Measurements from ENCODE around the gene VTI1A. TPM values are rescaled to one million over a fixed set of nuclear protein-coding genes. Genes with fewer than 3 reads are reported as not detected.

The VTI1A gene
- total RNA-seq, 4 donors from 2014 or later: 21.5 to 50.6 (median 37.5) TPM

DNA sequence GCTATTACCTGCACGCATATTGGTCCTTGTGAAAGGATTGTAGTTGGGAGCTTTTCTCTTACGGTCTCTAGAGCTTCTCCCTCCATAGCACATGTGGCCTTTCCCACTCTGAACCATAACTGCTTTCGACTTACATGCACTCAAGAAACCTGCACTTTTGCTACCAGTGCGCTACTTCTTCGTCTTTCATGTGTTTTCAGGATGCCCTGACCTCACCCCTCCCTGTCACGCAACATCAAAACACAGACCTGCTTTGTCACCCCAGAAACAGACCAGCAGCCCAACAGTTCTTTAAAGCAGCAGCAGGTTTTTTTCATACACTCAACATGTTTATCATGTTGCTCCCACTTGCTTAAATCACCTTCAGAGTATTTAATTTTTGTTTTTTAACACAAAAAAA, 259.6 kb downstream of the VTI1A start:
- H3K36me3 ChIP-seq: no peaks in the 10 kb centered on the region
- no peak overlapping the region for H3K27ac ChIP-seq
- H3K4me3 ChIP-seq: no peak overlapping the region
- no peaks in the 10 kb centered on the region for H3K4me1 ChIP-seq
- H3K9me3 ChIP-seq: no peaks in the 10 kb centered on the region
- DNase-seq: no peak
- no peak for TF ChIP-seq POLR2A (IDR thresholded peaks at IDR 0.05)
- TF ChIP-seq, protein P1, sequence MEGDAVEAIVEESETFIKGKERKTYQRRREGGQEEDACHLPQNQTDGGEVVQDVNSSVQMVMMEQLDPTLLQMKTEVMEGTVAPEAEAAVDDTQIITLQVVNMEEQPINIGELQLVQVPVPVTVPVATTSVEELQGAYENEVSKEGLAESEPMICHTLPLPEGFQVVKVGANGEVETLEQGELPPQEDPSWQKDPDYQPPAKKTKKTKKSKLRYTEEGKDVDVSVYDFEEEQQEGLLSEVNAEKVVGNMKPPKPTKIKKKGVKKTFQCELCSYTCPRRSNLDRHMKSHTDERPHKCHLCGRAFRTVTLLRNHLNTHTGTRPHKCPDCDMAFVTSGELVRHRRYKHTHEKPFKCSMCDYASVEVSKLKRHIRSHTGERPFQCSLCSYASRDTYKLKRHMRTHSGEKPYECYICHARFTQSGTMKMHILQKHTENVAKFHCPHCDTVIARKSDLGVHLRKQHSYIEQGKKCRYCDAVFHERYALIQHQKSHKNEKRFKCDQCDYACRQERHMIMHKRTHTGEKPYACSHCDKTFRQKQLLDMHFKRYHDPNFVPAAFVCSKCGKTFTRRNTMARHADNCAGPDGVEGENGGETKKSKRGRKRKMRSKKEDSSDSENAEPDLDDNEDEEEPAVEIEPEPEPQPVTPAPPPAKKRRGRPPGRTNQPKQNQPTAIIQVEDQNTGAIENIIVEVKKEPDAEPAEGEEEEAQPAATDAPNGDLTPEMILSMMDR (IDR thresholded peaks at IDR 0.05): no peak
- intact Hi-C loops (cut with DNase I; ENCODE audit: low total_unique reads): no loop called here
- H3K27me3 ChIP-seq: no peaks in the 10 kb centered on the region

DNA sequence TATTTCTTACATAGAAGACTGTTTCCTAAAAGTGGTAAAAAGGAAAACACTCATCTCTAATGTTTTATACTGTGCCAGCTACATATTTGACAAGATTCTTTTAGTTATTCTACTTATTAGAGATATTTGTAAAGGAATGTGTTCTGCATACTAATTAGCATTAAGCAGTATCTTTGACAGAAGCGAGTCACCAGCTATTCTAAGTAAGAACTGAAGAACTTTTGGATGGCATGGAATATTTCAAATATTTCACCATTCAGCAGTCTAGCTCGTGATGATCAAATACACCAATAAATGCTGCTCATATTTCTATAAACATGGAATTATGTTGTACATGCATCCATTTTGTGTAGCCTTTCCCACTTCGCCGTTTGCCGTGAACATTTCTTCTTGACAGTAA, 261.4 kb downstream of the VTI1A start:
- no peak overlapping the region for H3K27ac ChIP-seq
- no peaks in the 10 kb centered on the region for H3K27me3 ChIP-seq
- H3K9me3 ChIP-seq: no peaks in the 10 kb centered on the region
- intact Hi-C loops (cut with DNase I; ENCODE audit: low total_unique reads): no loop called here
- no peak for DNase-seq
- TF ChIP-seq POLR2A (IDR thresholded peaks at IDR 0.05): no peak
- TF ChIP-seq, protein P1 (IDR thresholded peaks at IDR 0.05): no peak
- H3K4me1 ChIP-seq: no peaks in the 10 kb centered on the region
- no peaks in the 10 kb centered on the region for H3K36me3 ChIP-seq
- no peak overlapping the region for H3K4me3 ChIP-seq

DNA sequence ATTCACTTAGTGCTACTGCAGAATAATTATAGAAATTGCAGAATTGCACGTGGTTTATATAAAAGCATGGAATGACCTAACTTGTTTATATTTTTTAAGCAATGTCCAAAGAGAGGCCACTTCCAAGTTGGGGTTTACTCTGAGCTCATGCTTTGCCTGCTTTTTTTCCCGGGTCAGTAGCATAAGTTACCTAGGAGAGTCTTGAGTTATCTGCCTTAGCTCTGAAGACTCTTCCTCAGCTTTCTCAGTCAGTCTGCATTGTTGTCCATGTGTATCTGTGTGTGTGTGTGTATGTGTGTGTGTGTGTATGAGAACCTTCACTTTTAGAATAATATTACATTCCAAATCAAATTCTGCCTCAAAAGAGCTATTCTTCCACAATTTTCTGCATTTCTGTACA, 263.5 kb downstream of the VTI1A start:
- no peaks in the 10 kb centered on the region for H3K27me3 ChIP-seq
- intact Hi-C loops (cut with DNase I; ENCODE audit: low total_unique reads): no loop called here
- no peaks in the 10 kb centered on the region for H3K4me1 ChIP-seq
- H3K9me3 ChIP-seq: no peaks in the 10 kb centered on the region
- DNase-seq: no peak
- no peak overlapping the region for H3K27ac ChIP-seq
- H3K4me3 ChIP-seq: no peak overlapping the region
- TF ChIP-seq, protein P1 (IDR thresholded peaks at IDR 0.05): no peak
- no peak for TF ChIP-seq POLR2A (IDR thresholded peaks at IDR 0.05)
- H3K36me3 ChIP-seq: no peaks in the 10 kb centered on the region

DNA sequence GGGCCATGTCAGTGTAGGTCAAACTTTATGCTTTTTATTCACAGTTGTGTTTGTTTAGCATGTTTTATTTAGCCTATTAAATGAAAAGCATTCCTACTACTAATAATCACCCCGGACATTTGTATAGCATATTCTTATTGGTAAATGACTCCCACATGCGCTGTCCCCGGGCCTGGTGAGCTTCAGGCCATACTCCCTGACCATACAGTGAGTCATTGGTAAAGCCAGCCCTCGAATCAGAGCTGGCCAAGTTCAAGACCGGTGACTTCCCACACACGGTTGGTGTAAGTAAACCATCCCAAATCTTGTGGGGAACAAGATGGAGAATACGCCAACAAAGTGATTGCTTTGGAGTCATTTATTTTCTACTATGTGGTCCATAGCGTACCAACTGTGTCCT, 264.4 kb downstream of the VTI1A start:
- intact Hi-C loops (cut with DNase I; ENCODE audit: low total_unique reads): no loop called here
- H3K36me3 ChIP-seq: no peaks in the 10 kb centered on the region
- no peaks in the 10 kb centered on the region for H3K9me3 ChIP-seq
- no peak for DNase-seq
- no peaks in the 10 kb centered on the region for H3K4me1 ChIP-seq
- H3K27ac ChIP-seq: no peak overlapping the region
- no peak for TF ChIP-seq POLR2A (IDR thresholded peaks at IDR 0.05)
- TF ChIP-seq, protein P1 (IDR thresholded peaks at IDR 0.05): no peak
- H3K4me3 ChIP-seq: no peak overlapping the region
- H3K27me3 ChIP-seq: no peaks in the 10 kb centered on the region

DNA sequence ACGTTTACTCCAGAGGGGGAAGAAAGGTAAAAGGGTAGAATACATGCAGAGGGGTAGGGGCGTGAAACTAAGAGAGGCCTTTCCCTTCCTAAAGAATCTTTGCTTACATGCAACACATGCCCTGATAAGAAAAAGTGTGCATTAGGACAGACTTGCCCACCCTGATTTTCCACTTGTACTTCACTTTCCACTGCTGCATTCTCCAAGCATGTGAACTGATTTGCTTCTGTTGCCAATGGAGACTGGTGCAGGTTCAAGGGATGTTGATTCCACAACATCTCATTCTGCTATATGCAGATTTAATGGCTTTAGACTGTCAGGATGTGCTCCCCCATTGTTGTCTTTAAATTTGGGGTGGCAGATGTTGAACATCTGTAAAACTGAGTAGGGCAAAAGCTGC, 265.5 kb downstream of the VTI1A start:
- Histone ChIP-seq H3K4me1 (no peaks in the 10 kb centered on the region), H3K9me3 (no peaks in the 10 kb centered on the region), H3K36me3 (no peaks in the 10 kb centered on the region), H3K4me3 (no peak overlapping the region), H3K27ac (no peak overlapping the region), H3K27me3 (no peaks in the 10 kb centered on the region)
- TF ChIP-seq, protein P1 (IDR thresholded peaks at IDR 0.05): no peak
- no peak for TF ChIP-seq POLR2A (IDR thresholded peaks at IDR 0.05)
- DNase-seq: no peak
- intact Hi-C loops (cut with DNase I; ENCODE audit: low total_unique reads): no loop called here

Measured in uterus (tissue), 4 donors.